Measurements from ENCODE around the gene SMIM41. TPM values are rescaled to one million over a fixed set of nuclear protein-coding genes. Genes with fewer than 3 reads are reported as not detected.

The SMIM41 gene
- polyA plus RNA-seq: not detected

- Mint-ChIP-seq H3K36me3 (peaks cover 7 to 18% (median 12%) of the 10 kb centered on the region in 3 donors), H3K9me3 (no peaks in the 10 kb centered on the region)
Measured at GRCh38 chr12:52079576-52080402, at the start of gene SMIM41. Gene SMIM41, plus strand, starts transcription at chr12:52079704. Its CDS starts 76 bp downstream, at chr12:52079780.

GRCh38 chr12:52032446-52032803 is 47.1 kb upstream of the SMIM41 start:
- Mint-ChIP-seq H3K36me3 (no peaks in the 10 kb centered on the region), H3K9me3 (no peaks in the 10 kb centered on the region), H3K27me3 (ENCODE audit: low read depth in 3 of 3) (peaks cover 2 to 21% (median 9%) of the 10 kb centered on the region in 3 donors), H3K4me3 (peak overlapping the region; percentile 75 to 82 (median 78)), H3K4me1 (peaks cover 19 to 25% of the 10 kb centered on the region in 2 donors), H3K27ac (peak overlapping the region; percentile 89 to 96 (median 92))
- DNase-seq: no peak

More at GRCh38 chr12:52079576-52080402, at the start of gene SMIM41:
- peaks cover 0 to 2% of the 10 kb centered on the region in 2 donors for H3K4me1 Mint-ChIP-seq
- H3K27me3 Mint-ChIP-seq (ENCODE audit: low read depth in 3 of 3): peaks cover 0 to 2% (median 2%) of the 10 kb centered on the region in 3 donors
- no peak within 1 kb of the TSS for H3K4me3 Mint-ChIP-seq
- DNase-seq: no peak
- H3K27ac Mint-ChIP-seq: peak within 1 kb of the TSS in 1 of 6 donors; percentile 9

GRCh38 chr12:52032804-52033445 is 46.6 kb upstream of the SMIM41 start:
- DNase-seq: peak; percentile 88
- Mint-ChIP-seq H3K4me3 (peak overlapping the region; percentile 75 to 84 (median 80)), H3K4me1 (peaks cover 19 to 25% of the 10 kb centered on the region in 2 donors), H3K27me3 (ENCODE audit: low read depth in 3 of 3) (peaks cover 2 to 21% (median 9%) of the 10 kb centered on the region in 3 donors), H3K27ac (peak overlapping the region; percentile 89 to 96 (median 92)), H3K36me3 (no peaks in the 10 kb centered on the region), H3K9me3 (no peaks in the 10 kb centered on the region)

GRCh38 chr12:52033446-52034140 is 45.9 kb upstream of the SMIM41 start:
- DNase-seq: no peak
- Mint-ChIP-seq H3K27me3 (ENCODE audit: low read depth in 3 of 3) (peaks cover 5 to 24% (median 11%) of the 10 kb centered on the region in 3 donors), H3K4me3 (peak overlapping the region; percentile 73 to 84 (median 76)), H3K9me3 (no peaks in the 10 kb centered on the region), H3K4me1 (peaks cover 23 to 30% of the 10 kb centered on the region in 2 donors), H3K36me3 (no peaks in the 10 kb centered on the region), H3K27ac (peak overlapping the region; percentile 78 to 94 (median 88))

- Mint-ChIP-seq H3K9me3 (no peaks in the 10 kb centered on the region), H3K4me1 (peaks cover 23 to 35% of the 10 kb centered on the region in 2 donors), H3K27me3 (ENCODE audit: low read depth in 3 of 3) (peaks cover 7 to 23% (median 10%) of the 10 kb centered on the region in 3 donors), H3K27ac (peak overlapping the region in 5 of 6 donors; percentile 65 to 94 (median 85)), H3K4me3 (peak overlapping the region in 1 of 5 donors; percentile 28), H3K36me3 (no peaks in the 10 kb centered on the region)
- DNase-seq: no peak
Measured at GRCh38 chr12:52035190-52035589, 44.3 kb upstream of the SMIM41 start.

GRCh38 chr12:52035926-52036325 is 43.6 kb upstream of the SMIM41 start:
- no peaks in the 10 kb centered on the region for H3K9me3 Mint-ChIP-seq
- DNase-seq: no peak
- H3K36me3 Mint-ChIP-seq: no peaks in the 10 kb centered on the region
- H3K27ac Mint-ChIP-seq: peak overlapping the region; percentile 17 to 94 (median 86)
- peaks cover 23 to 35% of the 10 kb centered on the region in 2 donors for H3K4me1 Mint-ChIP-seq
- H3K27me3 Mint-ChIP-seq (ENCODE audit: low read depth in 3 of 3): peaks cover 7 to 23% (median 10%) of the 10 kb centered on the region in 3 donors
- H3K4me3 Mint-ChIP-seq: peak overlapping the region; percentile 28 to 69 (median 57)

GRCh38 chr12:52036587-52037171 is 42.8 kb upstream of the SMIM41 start:
- Mint-ChIP-seq H3K36me3 (no peaks in the 10 kb centered on the region), H3K27ac (peak overlapping the region in 5 of 6 donors; percentile 67 to 94 (median 87)), H3K4me3 (peak overlapping the region in 4 of 5 donors; percentile 17 to 73 (median 63)), H3K27me3 (ENCODE audit: low read depth in 3 of 3) (peaks cover 7 to 23% (median 10%) of the 10 kb centered on the region in 3 donors), H3K4me1 (peaks cover 25 to 38% of the 10 kb centered on the region in 2 donors), H3K9me3 (no peaks in the 10 kb centered on the region)
- DNase-seq: peak; percentile 85 to 87 (median 86)

GRCh38 chr12:52037248-52037861 is 42.1 kb upstream of the SMIM41 start:
- Mint-ChIP-seq H3K27ac (peak overlapping the region in 4 of 6 donors; percentile 31 to 94 (median 63)), H3K36me3 (no peaks in the 10 kb centered on the region), H3K27me3 (ENCODE audit: low read depth in 3 of 3) (peaks cover 7 to 23% (median 10%) of the 10 kb centered on the region in 3 donors), H3K4me3 (peak overlapping the region in 3 of 5 donors; percentile 18 to 62 (median 24)), H3K9me3 (no peaks in the 10 kb centered on the region), H3K4me1 (peaks cover 31 to 38% of the 10 kb centered on the region in 2 donors)
- no peak for DNase-seq

- Mint-ChIP-seq H3K4me3 (peak overlapping the region; percentile 53 to 75 (median 60)), H3K9me3 (no peaks in the 10 kb centered on the region), H3K4me1 (peaks cover 24 to 34% of the 10 kb centered on the region in 2 donors), H3K27me3 (ENCODE audit: low read depth in 3 of 3) (peaks cover 5 to 16% (median 5%) of the 10 kb centered on the region in 3 donors), H3K36me3 (no peaks in the 10 kb centered on the region), H3K27ac (peak overlapping the region in 5 of 6 donors; percentile 73 to 94 (median 93))
- DNase-seq: no peak
Measured at GRCh38 chr12:52038447-52038846, 41.1 kb upstream of the SMIM41 start.

GRCh38 chr12:52041035-52041434 is 38.5 kb upstream of the SMIM41 start:
- Mint-ChIP-seq H3K4me3 (no peak overlapping the region), H3K27ac (peak overlapping the region in 2 of 6 donors; percentile 46 to 78), H3K4me1 (peaks cover 14 to 24% of the 10 kb centered on the region in 2 donors)

GRCh38 chr12:52041695-52042123 is 37.8 kb upstream of the SMIM41 start:
- no peaks in the 10 kb centered on the region for H3K36me3 Mint-ChIP-seq
- DNase-seq: peak; percentile 39 to 61 (median 53)
- H3K27ac Mint-ChIP-seq: peak overlapping the region in 4 of 6 donors; percentile 31 to 86 (median 70)
- no peaks in the 10 kb centered on the region for H3K9me3 Mint-ChIP-seq
- peaks cover 2 to 7% (median 5%) of the 10 kb centered on the region in 3 donors for H3K27me3 Mint-ChIP-seq (ENCODE audit: low read depth in 3 of 3)
- peak overlapping the region in 2 of 5 donors; percentile 11 to 42 for H3K4me3 Mint-ChIP-seq
- H3K4me1 Mint-ChIP-seq: peaks cover 14 to 24% of the 10 kb centered on the region in 2 donors

More at GRCh38 chr12:52041035-52041434, 38.5 kb upstream of the SMIM41 start:
- DNase-seq: no peak
- Mint-ChIP-seq H3K27me3 (ENCODE audit: low read depth in 3 of 3) (peaks cover 2 to 11% (median 5%) of the 10 kb centered on the region in 3 donors), H3K9me3 (no peaks in the 10 kb centered on the region), H3K36me3 (no peaks in the 10 kb centered on the region)

- Mint-ChIP-seq H3K27ac (peak overlapping the region in 1 of 6 donors; percentile 60), H3K36me3 (no peaks in the 10 kb centered on the region), H3K27me3 (ENCODE audit: low read depth in 3 of 3) (peaks cover 2 to 5% (median 5%) of the 10 kb centered on the region in 3 donors), H3K4me1 (peaks cover 14 to 24% of the 10 kb centered on the region in 2 donors), H3K9me3 (no peaks in the 10 kb centered on the region), H3K4me3 (no peak overlapping the region)
- DNase-seq: no peak
Measured at GRCh38 chr12:52042706-52043385, 36.7 kb upstream of the SMIM41 start.
